ENCODE measurements around the gene EXOC4. TPM values are rescaled to one million over a fixed set of nuclear protein-coding genes. Genes with fewer than 3 reads are reported as not detected.
A peak's percentile ranks its signal among the peaks of the same experiment; 100 is the strongest.

EXOC4 gene
- total and polyA plus RNA-seq, 4 donors: 47.5 to 100 (median 72.3) TPM

DNA sequence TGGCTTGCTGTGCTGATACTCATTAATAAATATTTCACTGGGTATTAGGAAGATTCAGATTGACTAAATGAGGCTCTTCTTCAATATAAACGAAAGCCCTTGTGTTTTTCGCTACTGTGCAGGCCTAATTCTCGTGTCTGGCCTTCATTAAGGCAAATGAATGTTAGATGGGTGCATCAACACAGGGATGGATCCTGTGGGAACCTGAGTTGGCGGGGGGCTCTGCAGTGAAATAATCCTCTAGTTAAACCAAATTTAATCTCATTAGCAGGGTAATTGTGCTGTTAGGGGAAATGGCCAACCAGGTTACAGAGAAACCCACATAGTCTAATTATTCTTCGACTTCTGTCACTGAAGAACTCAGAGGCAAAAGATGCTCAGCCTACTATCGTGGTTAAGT, 548.5 kb downstream of the EXOC4 start:
- Histone ChIP-seq H3K9me3 (ENCODE audit: control insufficient read depth, insufficient read depth, low read length) (no peaks in the 10 kb centered on the region), H3K4me1 (ENCODE audit: control insufficient read depth, insufficient read depth, low read length) (no peaks in the 10 kb centered on the region), H3K27ac (ENCODE audit: low read depth, low read length) (no peak overlapping the region), H3K36me3 (ENCODE audit: control insufficient read depth, insufficient read depth, low read length) (no peaks in the 10 kb centered on the region), H3K4me3 (ENCODE audit: low read depth, low read length) (no peak overlapping the region), H3K27me3 (ENCODE audit: control insufficient read depth, insufficient read depth, low read length) (no peaks in the 10 kb centered on the region)
- WGBS (ENCODE audit: insufficient coverage): 78% methylated on average over 2 of the region's 6 CpGs
- peak in 1 of 6 donors; percentile 79 for DNase-seq (ENCODE audit: low read depth in 4 of 6, low spot score in 6 of 6)

DNA sequence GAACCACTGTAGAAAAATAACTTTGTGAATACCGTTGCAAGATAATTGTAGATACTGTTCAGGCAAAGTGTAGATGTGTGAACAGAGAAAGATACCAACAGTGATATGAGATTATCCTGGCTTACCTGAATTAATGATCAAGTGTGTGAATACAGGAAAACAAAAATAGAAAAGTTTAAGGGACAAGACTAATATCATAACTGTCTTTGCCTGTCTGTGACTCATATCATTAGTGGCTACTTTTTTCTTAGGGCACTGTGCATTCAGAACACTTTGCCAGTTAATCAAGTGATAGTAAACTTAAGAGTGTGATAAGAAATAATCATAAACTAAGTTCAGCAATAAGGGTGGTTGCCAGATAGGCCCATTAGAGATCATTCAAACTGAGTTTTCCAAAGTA, 551.2 kb downstream of the EXOC4 start:
- Histone ChIP-seq H3K9me3 (ENCODE audit: control insufficient read depth, insufficient read depth, low read length) (no peaks in the 10 kb centered on the region), H3K27me3 (ENCODE audit: control insufficient read depth, insufficient read depth, low read length) (no peaks in the 10 kb centered on the region), H3K4me1 (ENCODE audit: control insufficient read depth, insufficient read depth, low read length) (no peaks in the 10 kb centered on the region), H3K4me3 (ENCODE audit: low read depth, low read length) (no peak overlapping the region), H3K27ac (ENCODE audit: low read depth, low read length) (no peak overlapping the region), H3K36me3 (ENCODE audit: control insufficient read depth, insufficient read depth, low read length) (no peaks in the 10 kb centered on the region)
- DNase-seq (ENCODE audit: low read depth in 4 of 6, low spot score in 6 of 6): no peak
- no CpG with 5 or more reads among the region's 1 CpG for WGBS (ENCODE audit: insufficient coverage)

DNA sequence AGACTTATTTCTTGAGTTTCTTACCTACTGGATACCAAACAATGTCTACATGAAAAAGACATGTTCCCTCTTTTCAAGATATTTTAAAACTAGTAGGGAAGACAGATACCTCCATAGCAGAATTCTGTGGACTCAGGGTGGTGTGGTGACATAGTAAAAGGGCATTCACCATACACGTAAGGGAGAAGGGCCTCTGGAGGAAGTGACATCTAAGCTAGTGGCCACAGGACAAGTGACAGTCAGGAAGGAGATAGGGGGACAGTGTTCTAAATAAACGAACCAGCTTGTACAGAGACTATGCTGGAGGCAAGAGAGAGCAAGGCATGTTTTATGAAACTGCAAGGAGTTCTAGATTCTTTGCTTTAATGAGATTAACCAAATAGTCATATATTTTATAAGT, 552.5 kb downstream of the EXOC4 start:
- 70% methylated on average over 1 of the region's 2 CpGs for WGBS (ENCODE audit: insufficient coverage)
- Histone ChIP-seq H3K27me3 (ENCODE audit: control insufficient read depth, insufficient read depth, low read length) (no peaks in the 10 kb centered on the region), H3K36me3 (ENCODE audit: control insufficient read depth, insufficient read depth, low read length) (no peaks in the 10 kb centered on the region), H3K4me1 (ENCODE audit: control insufficient read depth, insufficient read depth, low read length) (no peaks in the 10 kb centered on the region), H3K9me3 (ENCODE audit: control insufficient read depth, insufficient read depth, low read length) (no peaks in the 10 kb centered on the region), H3K27ac (ENCODE audit: low read depth, low read length) (no peak overlapping the region), H3K4me3 (ENCODE audit: low read depth, low read length) (no peak overlapping the region)
- no peak for DNase-seq (ENCODE audit: low read depth in 4 of 6, low spot score in 6 of 6)

DNA sequence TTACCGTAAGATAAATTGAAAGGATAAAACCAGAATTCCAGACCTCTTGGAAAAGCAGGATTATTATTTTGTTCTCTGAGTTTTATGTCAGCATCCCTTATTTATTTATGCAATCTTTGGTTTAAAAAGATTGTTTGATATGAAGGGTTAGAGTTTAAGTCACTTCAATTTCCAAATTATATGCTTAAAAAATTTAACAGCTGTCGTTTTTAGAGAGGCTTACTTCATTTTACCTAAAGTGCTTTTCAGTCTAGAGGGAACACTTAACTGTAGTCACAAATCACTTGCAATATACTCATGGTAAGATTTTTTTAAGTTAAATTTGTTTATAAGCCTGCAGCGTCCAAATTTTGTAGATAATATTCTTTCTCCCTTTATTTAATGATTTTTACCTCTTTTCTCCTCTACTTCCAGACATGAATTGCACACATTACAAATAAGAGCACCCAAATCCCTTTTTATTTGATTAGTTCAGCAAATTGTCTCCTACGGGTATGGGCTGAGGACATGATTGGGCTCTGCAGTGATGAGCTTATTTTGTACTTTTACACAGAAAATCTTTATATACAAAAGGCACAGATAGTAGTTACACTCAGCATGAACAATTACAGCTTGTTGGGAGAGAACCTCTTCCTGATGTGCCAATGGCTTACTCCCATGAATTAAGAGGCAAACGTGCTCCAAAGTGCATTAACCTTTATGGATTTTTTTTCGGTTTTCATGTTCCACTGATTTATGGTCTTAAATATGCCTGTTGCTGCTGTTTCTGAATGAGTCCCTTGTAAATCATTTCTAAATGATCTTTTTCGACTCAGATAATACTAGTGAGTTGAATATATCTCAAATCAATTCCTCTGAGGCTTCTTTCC, 555.0 kb downstream of the EXOC4 start:
- no peak overlapping the region for H3K27ac ChIP-seq (ENCODE audit: low read depth, low read length)
- no peak overlapping the region for H3K4me3 ChIP-seq (ENCODE audit: low read depth, low read length)
- H3K4me1 ChIP-seq (ENCODE audit: control insufficient read depth, insufficient read depth, low read length): no peaks in the 10 kb centered on the region
- H3K36me3 ChIP-seq (ENCODE audit: control insufficient read depth, insufficient read depth, low read length): no peaks in the 10 kb centered on the region
- peak in 1 of 6 donors; percentile 74 for DNase-seq (ENCODE audit: low read depth in 4 of 6, low spot score in 6 of 6)
- H3K27me3 ChIP-seq (ENCODE audit: control insufficient read depth, insufficient read depth, low read length): no peaks in the 10 kb centered on the region
- no CpG with 5 or more reads among the region's 7 CpGs for WGBS (ENCODE audit: insufficient coverage)
- no peaks in the 10 kb centered on the region for H3K9me3 ChIP-seq (ENCODE audit: control insufficient read depth, insufficient read depth, low read length)

DNA sequence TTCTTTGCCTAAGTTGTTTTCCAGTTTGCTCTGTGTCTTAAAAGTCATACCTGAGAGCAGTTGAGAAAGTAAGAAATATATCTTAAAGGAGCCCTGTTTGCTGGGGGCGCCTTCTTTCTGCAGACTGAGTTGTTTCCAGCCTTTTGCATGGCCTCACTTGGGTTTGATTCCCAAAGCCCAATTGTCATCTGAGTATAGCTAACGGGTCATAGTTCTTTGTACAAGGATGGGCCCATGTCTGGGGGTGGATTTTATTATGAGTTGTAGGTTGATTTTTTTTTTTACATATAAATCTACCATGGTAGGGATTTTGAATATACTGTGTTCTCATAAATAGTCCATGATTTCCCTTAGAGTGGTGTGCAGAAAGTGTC, 555.6 kb downstream of the EXOC4 start:
- no peaks in the 10 kb centered on the region for H3K27me3 ChIP-seq (ENCODE audit: control insufficient read depth, insufficient read depth, low read length)
- no CpG with 5 or more reads among the region's 2 CpGs for WGBS (ENCODE audit: insufficient coverage)

DNA sequence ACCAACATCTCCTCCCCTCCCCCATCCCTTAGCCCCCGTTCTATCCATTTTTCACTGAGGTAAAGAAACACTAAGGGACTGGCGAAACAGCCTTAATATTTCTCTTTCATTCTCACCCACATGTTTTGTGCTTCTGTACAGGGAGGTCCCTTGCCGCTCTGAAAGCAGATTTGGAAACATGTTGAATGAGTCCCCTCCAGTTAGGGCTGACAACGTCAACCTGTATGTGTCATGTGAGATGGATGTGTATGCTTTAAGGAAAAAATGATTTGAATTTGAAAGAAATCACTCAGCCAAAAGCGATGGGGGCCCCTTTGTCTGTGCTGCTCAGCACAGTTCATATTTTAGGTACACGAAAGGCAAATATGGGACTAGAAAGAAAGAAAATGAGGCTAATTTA, 560.0 kb downstream of the EXOC4 start:
- no peak for DNase-seq (ENCODE audit: low read depth in 4 of 6, low spot score in 6 of 6)
- WGBS (ENCODE audit: insufficient coverage): 67% methylated on average over 3 of the region's 6 CpGs
- H3K4me3 ChIP-seq (ENCODE audit: low read depth, low read length): no peak overlapping the region
- no peaks in the 10 kb centered on the region for H3K36me3 ChIP-seq (ENCODE audit: control insufficient read depth, insufficient read depth, low read length)
- H3K9me3 ChIP-seq (ENCODE audit: control insufficient read depth, insufficient read depth, low read length): no peaks in the 10 kb centered on the region
- H3K4me1 ChIP-seq (ENCODE audit: control insufficient read depth, insufficient read depth, low read length): no peaks in the 10 kb centered on the region
- no peaks in the 10 kb centered on the region for H3K27me3 ChIP-seq (ENCODE audit: control insufficient read depth, insufficient read depth, low read length)
- no peak overlapping the region for H3K27ac ChIP-seq (ENCODE audit: low read depth, low read length)

More for the DNA sequence above, 555.6 kb downstream of the EXOC4 start:
- no peaks in the 10 kb centered on the region for H3K4me1 ChIP-seq (ENCODE audit: control insufficient read depth, insufficient read depth, low read length)
- H3K27ac ChIP-seq (ENCODE audit: low read depth, low read length): no peak overlapping the region
- H3K36me3 ChIP-seq (ENCODE audit: control insufficient read depth, insufficient read depth, low read length): no peaks in the 10 kb centered on the region
- no peaks in the 10 kb centered on the region for H3K9me3 ChIP-seq (ENCODE audit: control insufficient read depth, insufficient read depth, low read length)
- peak in 1 of 6 donors; percentile 26 for DNase-seq (ENCODE audit: low read depth in 4 of 6, low spot score in 6 of 6)
- no peak overlapping the region for H3K4me3 ChIP-seq (ENCODE audit: low read depth, low read length)

DNA sequence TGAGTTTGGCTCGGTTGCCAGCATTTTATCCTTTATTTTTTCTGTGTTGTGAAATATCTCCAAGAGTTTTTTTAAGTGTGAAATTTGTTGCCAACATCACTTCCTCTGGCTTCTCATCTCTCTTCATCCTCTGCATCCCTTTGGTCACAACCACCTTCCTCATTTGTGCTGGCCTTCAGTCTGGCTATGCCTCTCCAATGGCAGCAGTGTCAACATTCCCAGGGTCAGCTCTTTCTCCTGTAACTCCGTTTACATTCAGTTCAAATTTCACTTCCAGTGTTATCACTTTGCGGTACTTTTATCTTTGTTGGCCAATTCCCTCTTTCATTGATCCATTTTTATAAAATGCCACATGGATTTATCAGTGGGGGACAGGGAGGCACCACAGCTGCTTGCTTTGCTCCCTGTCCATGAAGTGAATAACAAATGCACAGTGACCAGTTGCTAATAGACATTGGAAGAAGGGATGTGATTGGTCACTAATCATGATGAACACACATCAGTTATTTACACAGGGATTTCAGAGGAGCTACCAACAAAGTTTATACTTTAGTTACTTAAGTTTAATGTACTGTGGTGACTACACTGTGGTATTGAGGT, 562.8 kb downstream of the EXOC4 start:
- 87% methylated on average over 2 of the region's 3 CpGs for WGBS (ENCODE audit: insufficient coverage)
- Histone ChIP-seq H3K4me1 (ENCODE audit: control insufficient read depth, insufficient read depth, low read length) (no peaks in the 10 kb centered on the region), H3K27ac (ENCODE audit: low read depth, low read length) (no peak overlapping the region), H3K36me3 (ENCODE audit: control insufficient read depth, insufficient read depth, low read length) (no peaks in the 10 kb centered on the region), H3K27me3 (ENCODE audit: control insufficient read depth, insufficient read depth, low read length) (no peaks in the 10 kb centered on the region), H3K9me3 (ENCODE audit: control insufficient read depth, insufficient read depth, low read length) (no peaks in the 10 kb centered on the region), H3K4me3 (ENCODE audit: low read depth, low read length) (no peak overlapping the region)
- no peak for DNase-seq (ENCODE audit: low read depth in 4 of 6, low spot score in 6 of 6)

DNA sequence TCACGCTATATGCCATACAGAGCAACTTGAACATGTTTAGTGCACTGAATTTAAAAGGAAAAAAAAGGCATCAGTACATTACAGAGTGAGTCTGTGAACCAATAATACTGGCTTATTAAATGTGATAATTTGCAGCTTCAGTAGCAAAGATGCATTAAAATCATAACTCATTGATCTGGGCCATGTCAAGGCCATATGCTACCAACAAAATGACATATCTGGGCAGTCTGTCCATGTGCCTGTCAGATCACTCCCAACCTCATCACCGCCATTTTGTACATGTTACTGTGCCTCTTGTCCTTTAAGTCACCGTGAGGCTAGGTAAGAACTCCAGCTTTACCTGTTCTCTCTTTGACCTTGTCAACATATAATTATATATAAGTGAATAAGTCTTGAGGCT, 566.8 kb downstream of the EXOC4 start:
- Histone ChIP-seq H3K36me3 (ENCODE audit: control insufficient read depth, insufficient read depth, low read length) (no peaks in the 10 kb centered on the region), H3K27me3 (ENCODE audit: control insufficient read depth, insufficient read depth, low read length) (no peaks in the 10 kb centered on the region), H3K4me3 (ENCODE audit: low read depth, low read length) (no peak overlapping the region), H3K4me1 (ENCODE audit: control insufficient read depth, insufficient read depth, low read length) (no peaks in the 10 kb centered on the region), H3K9me3 (ENCODE audit: control insufficient read depth, insufficient read depth, low read length) (no peaks in the 10 kb centered on the region), H3K27ac (ENCODE audit: low read depth, low read length) (no peak overlapping the region)
- no peak for DNase-seq (ENCODE audit: low read depth in 4 of 6, low spot score in 6 of 6)
- WGBS (ENCODE audit: insufficient coverage): no CpG with 5 or more reads among the region's 3 CpGs

DNA sequence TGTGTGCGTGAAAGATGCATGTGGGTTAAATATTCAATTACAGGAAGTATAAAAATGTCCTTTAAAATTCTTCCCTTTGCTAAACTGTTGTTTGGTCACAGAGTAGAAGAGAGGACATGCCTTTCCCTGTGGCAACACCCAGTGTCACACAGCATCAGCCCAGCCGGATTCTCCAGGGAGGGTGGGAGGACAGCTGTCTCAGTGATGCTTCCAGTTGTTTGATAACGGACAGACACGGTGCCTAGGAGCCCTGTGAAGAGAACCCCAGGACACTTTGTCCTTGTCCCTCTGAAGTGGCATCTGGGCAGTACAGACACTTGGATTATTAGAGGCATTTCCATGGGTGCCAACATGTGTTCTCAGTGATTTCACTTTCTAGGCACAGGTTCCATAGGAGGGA, 567.7 kb downstream of the EXOC4 start:
- WGBS (ENCODE audit: insufficient coverage): 88% methylated on average over 3 of the region's 4 CpGs
- no peaks in the 10 kb centered on the region for H3K9me3 ChIP-seq (ENCODE audit: control insufficient read depth, insufficient read depth, low read length)
- no peaks in the 10 kb centered on the region for H3K4me1 ChIP-seq (ENCODE audit: control insufficient read depth, insufficient read depth, low read length)
- no peaks in the 10 kb centered on the region for H3K27me3 ChIP-seq (ENCODE audit: control insufficient read depth, insufficient read depth, low read length)
- H3K36me3 ChIP-seq (ENCODE audit: control insufficient read depth, insufficient read depth, low read length): no peaks in the 10 kb centered on the region
- no peak overlapping the region for H3K4me3 ChIP-seq (ENCODE audit: low read depth, low read length)
- DNase-seq (ENCODE audit: low read depth in 4 of 6, low spot score in 6 of 6): no peak
- no peak overlapping the region for H3K27ac ChIP-seq (ENCODE audit: low read depth, low read length)

DNA sequence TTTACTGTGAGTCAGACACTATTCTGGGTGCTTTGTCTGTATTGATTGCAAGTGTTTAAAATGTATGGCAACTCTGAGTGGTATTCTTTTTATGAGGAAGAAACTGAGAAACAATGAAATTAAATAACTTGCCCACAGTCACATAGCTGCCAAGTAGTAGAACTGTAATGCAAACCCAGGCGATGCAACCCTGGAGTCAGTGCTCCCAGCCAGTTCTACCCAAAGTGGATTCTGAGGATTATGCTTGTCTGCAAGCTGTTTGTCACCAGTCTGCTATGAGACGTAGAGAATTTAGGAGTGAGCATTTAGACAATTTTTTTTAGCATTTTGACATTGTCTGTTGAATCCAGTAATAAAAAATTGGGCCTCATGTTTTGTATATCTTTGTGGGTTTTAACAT, 568.3 kb downstream of the EXOC4 start:
- WGBS (ENCODE audit: insufficient coverage): 86% methylated on average over 2 of the region's 2 CpGs
- Histone ChIP-seq H3K36me3 (ENCODE audit: control insufficient read depth, insufficient read depth, low read length) (no peaks in the 10 kb centered on the region), H3K4me3 (ENCODE audit: low read depth, low read length) (no peak overlapping the region), H3K9me3 (ENCODE audit: control insufficient read depth, insufficient read depth, low read length) (no peaks in the 10 kb centered on the region), H3K27ac (ENCODE audit: low read depth, low read length) (no peak overlapping the region), H3K27me3 (ENCODE audit: control insufficient read depth, insufficient read depth, low read length) (no peaks in the 10 kb centered on the region), H3K4me1 (ENCODE audit: control insufficient read depth, insufficient read depth, low read length) (no peaks in the 10 kb centered on the region)
- no peak for DNase-seq (ENCODE audit: low read depth in 4 of 6, low spot score in 6 of 6)
